ENCODE results near the gene MACROD2.
"Not testable (repeated sequence)": the region's sequence is repeated elsewhere in the genome, so short reads cannot be mapped to it uniquely, and the experiment has no call there.

The MACROD2 gene

DNA sequence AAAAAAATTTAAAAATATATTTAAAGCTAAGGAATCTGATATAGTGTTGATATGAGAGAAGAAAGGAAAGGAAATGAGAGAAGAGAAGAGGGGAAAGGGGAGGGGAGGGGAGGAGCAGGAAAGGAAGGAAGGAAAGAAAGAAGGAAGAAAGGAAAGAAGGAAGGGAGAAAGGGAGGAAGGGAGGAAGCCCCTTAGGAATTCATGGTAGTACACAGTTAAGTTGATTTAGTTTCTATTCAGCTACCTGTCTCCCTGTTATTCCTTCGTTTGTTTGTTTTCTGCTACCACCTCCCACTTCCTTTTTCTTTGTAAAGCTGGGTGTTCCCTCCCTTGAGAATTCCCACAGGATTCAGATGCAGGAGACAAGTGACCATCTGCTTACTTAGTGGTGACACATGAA, 1367.5 kb downstream of the MACROD2 start:
- TF ChIP-seq ZFX (IDR thresholded peaks at IDR 0.05) (no peak), CTCF (conservative IDR thresholded peaks at IDR 0.05) (no peak)
- H3K27ac ChIP-seq = no peak overlapping the region

DNA sequence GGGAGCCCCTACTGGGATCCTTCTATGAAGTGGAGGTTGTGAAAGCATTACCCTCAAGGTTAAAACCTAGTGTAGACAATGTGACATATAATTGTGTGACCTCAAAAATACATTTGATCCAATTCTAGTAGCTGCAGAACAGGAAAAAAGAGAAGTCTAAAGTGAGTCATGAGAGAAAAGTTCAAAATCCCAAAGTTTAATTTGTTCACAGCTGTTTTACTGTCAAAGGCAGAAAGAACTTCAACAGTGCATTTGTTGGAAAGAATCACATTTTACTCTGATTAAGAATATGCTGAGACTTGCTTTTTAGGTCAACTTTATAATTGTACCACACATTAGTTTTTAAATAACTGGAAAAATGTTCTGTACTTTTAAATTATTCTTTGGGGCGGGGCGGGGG, 1369.5 kb downstream of the MACROD2 start:
- no peak overlapping the region for H3K27ac ChIP-seq
- TF ChIP-seq CTCF (conservative IDR thresholded peaks at IDR 0.05) (no peak), ZFX (IDR thresholded peaks at IDR 0.05) (no peak)

- TF ChIP-seq ZFX (IDR thresholded peaks at IDR 0.05) (no peak), CTCF (conservative IDR thresholded peaks at IDR 0.05) (no peak)
- H3K27ac ChIP-seq = no peak overlapping the region
Measured at GRCh38 chr20:15370370-15370769, 1375.1 kb downstream of the MACROD2 start.

DNA sequence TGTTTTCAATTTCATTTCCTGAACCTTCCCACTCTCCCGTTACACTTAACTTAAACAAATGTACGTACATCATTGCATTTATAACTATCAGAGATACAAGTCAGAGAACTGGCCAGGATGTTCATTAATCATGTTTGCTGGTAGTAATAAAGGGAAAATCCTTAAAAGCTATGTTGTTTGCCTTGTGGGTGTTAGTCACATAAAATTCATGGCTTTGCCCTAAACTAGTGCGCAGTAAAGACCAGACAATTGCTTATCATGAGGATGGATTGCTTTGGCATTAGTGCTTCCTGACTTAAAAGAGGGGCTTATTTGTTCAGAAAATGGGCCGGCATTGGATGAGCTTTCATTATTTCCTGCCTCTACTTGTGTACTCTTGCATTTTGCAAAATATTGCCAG, 1379.4 kb downstream of the MACROD2 start:
- H3K27ac ChIP-seq = no peak overlapping the region
- TF ChIP-seq ZFX (IDR thresholded peaks at IDR 0.05) (no peak), CTCF (conservative IDR thresholded peaks at IDR 0.05) (no peak)

GRCh38 chr20:15375836-15376235, 1380.5 kb downstream of the MACROD2 start:
- TF ChIP-seq ZFX (IDR thresholded peaks at IDR 0.05) = no peak
- TF ChIP-seq CTCF (conservative IDR thresholded peaks at IDR 0.05) = no peak
- no peak overlapping the region for H3K27ac ChIP-seq

DNA sequence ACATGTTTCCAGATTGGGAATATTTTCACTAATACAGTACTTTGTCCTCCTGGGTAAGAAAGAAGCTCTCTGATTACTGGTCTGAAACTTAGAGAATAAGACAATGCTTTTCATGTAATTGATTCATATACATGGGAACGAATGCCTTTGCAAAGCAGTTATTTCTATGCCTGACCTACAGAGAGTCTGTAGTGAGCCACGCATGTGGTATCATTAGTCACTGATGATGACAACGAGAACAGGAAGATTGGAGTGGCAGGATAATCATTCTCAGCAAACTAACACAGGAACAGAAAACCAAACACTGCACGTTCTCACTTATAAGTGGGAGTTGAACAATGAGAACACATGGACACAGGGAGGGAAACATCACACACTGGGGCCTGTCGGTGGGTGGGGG, 1382.3 kb downstream of the MACROD2 start:
- not testable (repeated sequence) for H3K27ac ChIP-seq

DNA sequence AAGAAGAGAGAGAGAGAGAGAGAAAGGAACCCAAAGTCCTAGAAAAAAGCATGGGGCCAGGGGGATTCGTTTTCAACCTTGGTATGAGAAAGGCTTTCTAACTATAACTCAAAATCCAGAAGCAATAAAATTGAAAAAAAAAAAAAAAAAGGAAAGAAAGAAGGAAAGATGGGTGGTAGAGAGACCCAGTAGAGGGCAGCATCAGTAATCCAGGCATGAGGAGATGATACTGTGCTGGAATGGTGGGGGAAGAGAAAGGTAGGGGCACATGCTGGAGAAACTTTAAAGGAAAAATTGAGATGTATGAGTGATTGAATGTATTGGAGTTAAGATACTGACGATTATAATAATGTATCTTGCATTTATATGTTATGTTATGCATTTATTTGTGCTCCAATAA, 1382.8 kb downstream of the MACROD2 start:
- H3K27ac ChIP-seq = no peak overlapping the region
- TF ChIP-seq CTCF (conservative IDR thresholded peaks at IDR 0.05) (peak; percentile 25), ZFX (IDR thresholded peaks at IDR 0.05) (no peak)

- TF ChIP-seq ZFX (IDR thresholded peaks at IDR 0.05) (no peak), CTCF (conservative IDR thresholded peaks at IDR 0.05) (no peak)
- H3K27ac ChIP-seq = no peak overlapping the region
Measured at GRCh38 chr20:15379681-15380296, 1384.5 kb downstream of the MACROD2 start.
